Measurements from ENCODE around the gene SLC38A3.

GRCh38 chr3:50193286-50193685, 11.8 kb upstream of the SLC38A3 start:
- no peak for TF ChIP-seq CTCF (IDR thresholded peaks at IDR 0.05 in 4 of 5, conservative IDR thresholded peaks at IDR 0.05 in 1 of 5)
- no peak for TF ChIP-seq POLR2A (IDR thresholded peaks at IDR 0.05)

Measured in gastrocnemius medialis (tissue), 4 donors.